ENCODE results near the gene OR2D3.

- TF ChIP-seq CTCF (IDR thresholded peaks at IDR 0.05) = no peak
- no peak for TF ChIP-seq EP300 (IDR thresholded peaks at IDR 0.05)
- no peak for TF ChIP-seq POLR2A (IDR thresholded peaks at IDR 0.05)
These were observed 32.0 kb upstream of the OR2D3 start for GRCh38 chr11:6888830-6889229.

All from ovary (tissue), 3 donors.